ENCODE results near the gene PRKAG3. TPM values are rescaled to one million over a fixed set of nuclear protein-coding genes. Genes with fewer than 3 reads are reported as not detected.

Gene PRKAG3
- polyA plus RNA-seq, 1 experiment, result not detected

- no peaks in the 10 kb centered on the region for H3K27me3 ChIP-seq (ENCODE audit: control insufficient read depth, insufficient read depth, low read length)
- CTCF ChIA-PET, result no interaction called here
- no peak for TF ChIP-seq CTCF (IDR thresholded peaks at IDR 0.05; ENCODE audit: insufficient read depth, low read depth, low read length)
- H3K36me3 ChIP-seq (ENCODE audit: control insufficient read depth, insufficient read depth, low read length), result no peaks in the 10 kb centered on the region
- DNase-seq (ENCODE audit: low read depth), result no peak
- no peak overlapping the region for H3K4me3 ChIP-seq (ENCODE audit: low read depth, low read length)
- POLR2A ChIA-PET, result no interaction called here
Measured at GRCh38 chr2:218822622-218823021, 9.0 kb downstream of the PRKAG3 start.

DNA sequence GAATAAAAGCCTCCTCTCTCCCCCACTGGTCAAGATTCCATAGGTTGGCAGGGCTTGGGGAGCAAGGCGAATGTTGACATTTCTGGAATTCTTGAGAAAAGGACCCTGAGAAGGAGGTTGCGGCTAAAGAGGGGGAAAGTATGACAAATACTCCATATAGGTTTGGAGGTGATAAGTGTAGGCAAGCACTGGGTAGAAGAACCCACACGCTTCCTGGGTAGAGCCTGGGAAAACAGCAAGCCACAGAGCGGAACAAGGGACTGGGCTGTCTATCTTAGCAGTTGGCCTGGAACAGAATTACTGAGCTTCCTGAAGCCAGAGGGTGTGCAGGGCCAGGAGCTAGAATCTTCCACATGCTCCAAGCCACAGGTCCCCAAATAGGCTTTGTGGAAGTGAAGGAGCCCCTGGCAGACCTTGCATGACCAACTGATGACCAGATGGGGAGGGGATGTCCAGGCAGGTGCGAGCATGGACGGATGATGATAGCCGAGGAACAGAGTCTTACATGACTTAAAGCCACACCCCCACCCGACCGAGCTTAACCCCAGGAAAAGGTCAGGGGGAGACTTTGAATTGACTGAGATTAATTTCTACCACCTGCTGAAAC lies 9.9 kb downstream of the PRKAG3 start:
- no peak for DNase-seq (ENCODE audit: low read depth)
- Histone ChIP-seq H3K36me3 (ENCODE audit: control insufficient read depth, insufficient read depth, low read length) (no peaks in the 10 kb centered on the region), H3K4me3 (ENCODE audit: low read depth, low read length) (no peak overlapping the region), H3K27me3 (ENCODE audit: control insufficient read depth, insufficient read depth, low read length) (no peaks in the 10 kb centered on the region)
- CTCF ChIA-PET, result no interaction called here
- TF ChIP-seq CTCF (IDR thresholded peaks at IDR 0.05; ENCODE audit: insufficient read depth, low read depth, low read length), result no peak
- POLR2A ChIA-PET, result no interaction called here

DNA sequence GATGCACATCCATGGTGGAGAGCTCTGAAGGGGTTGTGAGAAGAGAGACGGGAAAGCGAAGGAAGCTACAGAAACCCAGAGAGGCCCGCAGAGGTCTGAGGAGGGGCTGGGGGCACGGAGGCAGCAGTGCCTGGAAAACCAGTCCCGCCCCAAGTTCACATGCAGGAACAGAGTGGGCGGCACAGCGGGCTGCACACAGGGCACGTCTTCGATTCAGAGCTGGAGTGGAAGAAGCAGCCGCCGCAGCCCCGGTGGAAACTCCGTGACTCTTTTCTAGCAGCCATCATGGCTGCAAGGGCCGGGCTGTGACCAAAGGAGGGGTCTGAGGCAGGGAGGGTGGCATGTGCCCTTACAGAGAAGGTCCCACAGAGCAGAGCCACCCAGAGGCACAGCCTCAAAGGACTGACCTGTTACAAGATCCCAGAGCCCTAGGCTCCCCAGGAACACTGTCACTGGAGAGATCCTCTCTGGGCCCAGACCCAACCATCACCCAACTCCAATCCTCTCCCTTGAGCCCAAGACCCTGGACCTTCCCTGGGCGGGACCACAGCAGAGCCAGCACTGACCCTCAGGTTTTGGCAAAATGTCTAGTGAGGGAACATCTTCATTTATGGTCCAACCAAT lies 10.7 kb downstream of the PRKAG3 start:
- Histone ChIP-seq H3K27me3 (ENCODE audit: control insufficient read depth, insufficient read depth, low read length) (no peaks in the 10 kb centered on the region), H3K36me3 (ENCODE audit: control insufficient read depth, insufficient read depth, low read length) (no peaks in the 10 kb centered on the region), H3K4me3 (ENCODE audit: low read depth, low read length) (no peak overlapping the region)
- ChIA-PET POLR2A (no interaction called here), CTCF (interaction anchor here (1.1 kb wide), 1 partner anchor 27 kb away, joined by 3 read pairs; no protein-coding TSS in a partner anchor)
- DNase-seq (ENCODE audit: low read depth), result no peak
- TF ChIP-seq CTCF (IDR thresholded peaks at IDR 0.05; ENCODE audit: insufficient read depth, low read depth, low read length), result no peak

- CTCF ChIA-PET, result interaction anchor here (1.0 kb wide), 1 partner anchor 29 kb away, joined by 3 read pairs; no protein-coding TSS in a partner anchor
- no peak for TF ChIP-seq CTCF (IDR thresholded peaks at IDR 0.05; ENCODE audit: insufficient read depth, low read depth, low read length)
- Histone ChIP-seq H3K36me3 (ENCODE audit: control insufficient read depth, insufficient read depth, low read length) (no peaks in the 10 kb centered on the region; the same call in 1 of the 2 replicates), H3K27me3 (ENCODE audit: control insufficient read depth, insufficient read depth, low read length) (no peaks in the 10 kb centered on the region), H3K4me3 (ENCODE audit: low read depth, low read length) (no peak overlapping the region)
- POLR2A ChIA-PET, result no interaction called here
- no peak for DNase-seq (ENCODE audit: low read depth)
Measured at GRCh38 chr2:218819093-218819492, 12.5 kb downstream of the PRKAG3 start.

- Histone ChIP-seq H3K36me3 (ENCODE audit: control insufficient read depth, insufficient read depth, low read length) (no peaks in the 10 kb centered on the region; the same call in 1 of the 2 replicates), H3K4me3 (ENCODE audit: low read depth, low read length) (no peak overlapping the region), H3K27me3 (ENCODE audit: control insufficient read depth, insufficient read depth, low read length) (no peaks in the 10 kb centered on the region)
- TF ChIP-seq CTCF (IDR thresholded peaks at IDR 0.05; ENCODE audit: insufficient read depth, low read depth, low read length), result no peak
- CTCF ChIA-PET, result no interaction called here
- DNase-seq (ENCODE audit: low read depth), result no peak
- POLR2A ChIA-PET, result no interaction called here
Measured at GRCh38 chr2:218816561-218817011, 15.0 kb downstream of the PRKAG3 start.

Data from BJ (cell line).